DND-41 (cell line): ENCODE measurements around the gene CDH12.

Experiments
- ATAC-seq: fragments of 200-7000 bp; cut with Tn5 transposase; 3 replicates; pipeline ENCODE4 v1.9.1; 2021; ENCODE audit warnings: low read depth; ENCODE audit not compliant: insufficient read depth
- DNase-seq: peaks from one replicate; pipeline ENCODE4 v3.0.0-alpha.2; 2020
- H2AFZ ChIP-seq: 2 replicates; pipeline ENCODE4 v1.6.0; 2012; ENCODE audit warnings: low read depth, low read length
- H3K27ac ChIP-seq: 2 replicates; pipeline ENCODE4 v1.5.1; 2012; ENCODE audit warnings: low read length, inconsistent platforms
- H3K27me3 ChIP-seq: fragments of 200-600 bp; sonication (generic); 2 replicates; pipeline ENCODE4 v1.6.0; 2012; ENCODE audit warnings: low read length, mild to moderate bottlenecking, inconsistent platforms; ENCODE audit not compliant: insufficient read depth, poor library complexity
- H3K36me3 ChIP-seq: 2 replicates; pipeline ENCODE4 v1.5.1; 2012; ENCODE audit warnings: low read length, inconsistent platforms; ENCODE audit not compliant: insufficient read depth
- H3K4me1 ChIP-seq: 2 replicates; pipeline ENCODE4 v1.5.1; 2012; ENCODE audit warnings: mild to moderate bottlenecking, low read length; ENCODE audit not compliant: insufficient read depth
- H3K4me2 ChIP-seq: 2 replicates; pipeline ENCODE4 v1.6.0; 2012; ENCODE audit warnings: mild to moderate bottlenecking, moderate library complexity, low read length, inconsistent platforms; ENCODE audit not compliant: insufficient read depth
- H3K4me3 ChIP-seq, 2 experiments: fragments of 200-600 bp in 1 of 2; shearing (Covaris generic) in 1 of 2; 2 replicates each; pipeline ENCODE4 v1.5.1; 2012 to 2016; ENCODE audit warnings: inconsistent platforms in 2 of 2, low read length in 2 of 2, mild to moderate bottlenecking in 2 of 2, low read depth in 1 of 2, moderate library complexity in 1 of 2
- H3K79me2 ChIP-seq: 2 replicates; pipeline ENCODE4 v1.6.0; 2012; ENCODE audit warnings: low read length, inconsistent platforms; ENCODE audit not compliant: insufficient read depth
- H3K9ac ChIP-seq: 2 replicates; pipeline ENCODE4 v1.6.0; 2012; ENCODE audit warnings: low read depth, mild to moderate bottlenecking, inconsistent platforms, low read length, moderate library complexity
- H3K9me3 ChIP-seq: 2 replicates; pipeline ENCODE4 v1.5.1; 2012; ENCODE audit warnings: low read length, moderate library complexity, mild to moderate bottlenecking, inconsistent platforms; ENCODE audit not compliant: insufficient read depth, severe bottlenecking
- H4K20me1 ChIP-seq: 2 replicates; pipeline ENCODE4 v1.6.0; 2012; ENCODE audit warnings: low read length; ENCODE audit not compliant: insufficient read depth
- EZH2 ChIP-seq: IDR thresholded peaks from 3 replicates; pipeline ENCODE4 v1.6.1; 2012; ENCODE audit warnings: borderline replicate concordance, low read depth, mild to moderate bottlenecking, moderate library complexity, low read length, inconsistent platforms; ENCODE audit not compliant: severe bottlenecking
- TF ChIP-seq, protein P1 (sequence below): IDR thresholded peaks from 2 replicates; pipeline ENCODE4 v1.5.1; 2012; ENCODE audit warnings: borderline replicate concordance, low read length, moderate library complexity, mild to moderate bottlenecking; ENCODE audit not compliant: poor library complexity, severe bottlenecking; ENCODE audit errors: extremely low read depth

The CDH12 gene

DNA sequence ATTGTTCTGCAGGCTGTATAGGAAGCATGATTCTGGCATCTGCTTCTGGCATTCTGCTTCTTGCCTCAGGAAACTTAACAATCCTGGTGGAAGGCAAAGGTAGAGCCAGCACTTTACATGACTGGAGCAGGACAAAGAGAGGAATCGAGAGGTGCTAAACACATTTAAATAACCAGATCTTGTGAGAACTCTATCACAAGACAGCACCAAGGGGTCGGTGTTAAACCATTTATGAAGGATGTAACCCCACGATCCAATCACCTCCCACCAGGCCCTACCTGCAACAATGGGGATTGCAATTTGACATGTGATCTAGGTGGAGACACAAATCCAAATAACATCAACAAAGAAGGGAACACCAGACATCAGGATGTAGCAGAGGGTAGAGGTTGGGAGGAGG is 221.5 kb downstream of the CDH12 start:
- no peak for ATAC-seq
- no peak overlapping the region for H3K4me2 ChIP-seq
- TF ChIP-seq, protein P1, sequence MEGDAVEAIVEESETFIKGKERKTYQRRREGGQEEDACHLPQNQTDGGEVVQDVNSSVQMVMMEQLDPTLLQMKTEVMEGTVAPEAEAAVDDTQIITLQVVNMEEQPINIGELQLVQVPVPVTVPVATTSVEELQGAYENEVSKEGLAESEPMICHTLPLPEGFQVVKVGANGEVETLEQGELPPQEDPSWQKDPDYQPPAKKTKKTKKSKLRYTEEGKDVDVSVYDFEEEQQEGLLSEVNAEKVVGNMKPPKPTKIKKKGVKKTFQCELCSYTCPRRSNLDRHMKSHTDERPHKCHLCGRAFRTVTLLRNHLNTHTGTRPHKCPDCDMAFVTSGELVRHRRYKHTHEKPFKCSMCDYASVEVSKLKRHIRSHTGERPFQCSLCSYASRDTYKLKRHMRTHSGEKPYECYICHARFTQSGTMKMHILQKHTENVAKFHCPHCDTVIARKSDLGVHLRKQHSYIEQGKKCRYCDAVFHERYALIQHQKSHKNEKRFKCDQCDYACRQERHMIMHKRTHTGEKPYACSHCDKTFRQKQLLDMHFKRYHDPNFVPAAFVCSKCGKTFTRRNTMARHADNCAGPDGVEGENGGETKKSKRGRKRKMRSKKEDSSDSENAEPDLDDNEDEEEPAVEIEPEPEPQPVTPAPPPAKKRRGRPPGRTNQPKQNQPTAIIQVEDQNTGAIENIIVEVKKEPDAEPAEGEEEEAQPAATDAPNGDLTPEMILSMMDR, result no peak
- no peak for TF ChIP-seq EZH2

DNA sequence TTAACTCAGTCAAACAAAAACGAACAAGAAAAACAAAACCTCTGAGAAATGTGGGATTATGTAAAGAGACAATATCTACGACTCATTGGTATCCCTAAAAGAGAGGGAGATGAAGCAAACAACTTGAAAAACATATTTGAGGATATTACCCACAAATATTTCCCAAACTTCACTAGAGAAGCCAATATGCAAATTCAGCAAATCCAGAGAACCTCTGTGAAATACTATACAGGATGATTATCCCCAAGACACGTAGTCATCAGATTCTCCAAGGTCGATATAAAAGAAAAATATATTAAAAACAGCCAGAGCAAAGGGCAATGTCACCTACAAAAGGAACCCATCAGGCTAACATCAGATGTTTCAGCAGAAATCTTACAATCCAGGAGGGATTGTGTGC is 226.1 kb downstream of the CDH12 start:
- TF ChIP-seq, protein P1, result no peak
- no peak for TF ChIP-seq EZH2
- Histone ChIP-seq H3K9ac (no peak overlapping the region), H3K79me2 (no peaks in the 10 kb centered on the region), H3K27ac (no peak overlapping the region), H3K9me3 (peaks cover 4% of the 10 kb centered on the region), H2AFZ (no peak overlapping the region), H4K20me1 (no peaks in the 10 kb centered on the region), H3K27me3 (no peaks in the 10 kb centered on the region), H3K4me3 (no peak overlapping the region), H3K36me3 (no peaks in the 10 kb centered on the region), H3K4me2 (no peak overlapping the region), H3K4me1 (no peaks in the 10 kb centered on the region)
- ATAC-seq, result no peak
- DNase-seq, result no peak

More for the DNA sequence above, 221.5 kb downstream of the CDH12 start:
- Histone ChIP-seq H3K9ac (no peak overlapping the region), H3K27ac (no peak overlapping the region), H4K20me1 (no peaks in the 10 kb centered on the region), H3K9me3 (no peaks in the 10 kb centered on the region), H3K4me3 (no peak overlapping the region), H2AFZ (no peak overlapping the region), H3K27me3 (no peaks in the 10 kb centered on the region), H3K4me1 (no peaks in the 10 kb centered on the region), H3K79me2 (no peaks in the 10 kb centered on the region), H3K36me3 (no peaks in the 10 kb centered on the region)
- DNase-seq, result no peak

DNA sequence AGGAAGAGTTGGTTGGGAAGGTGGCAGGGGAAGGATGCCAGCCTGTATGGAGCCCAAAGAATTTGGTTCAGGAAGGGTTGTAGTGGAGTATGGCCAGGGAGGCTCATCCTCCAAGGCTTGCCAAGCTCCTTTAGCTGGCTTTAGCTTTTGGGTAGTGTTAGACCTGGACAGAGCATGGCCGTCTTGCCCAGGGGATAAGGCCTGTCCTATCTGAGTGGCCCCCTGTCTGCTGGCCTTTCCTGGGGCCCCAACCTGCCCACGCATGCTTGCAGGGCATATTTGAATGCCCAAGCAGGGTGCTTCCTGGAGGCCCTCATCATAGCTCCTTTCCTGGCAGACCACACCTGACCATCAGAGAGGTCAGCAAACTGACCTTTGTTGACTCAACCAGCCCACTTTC is 227.7 kb downstream of the CDH12 start:
- no peak overlapping the region for H2AFZ ChIP-seq
- TF ChIP-seq EZH2, result no peak
- TF ChIP-seq, protein P1, result no peak
- H3K9me3 ChIP-seq, result peaks cover 4% of the 10 kb centered on the region
- no peaks in the 10 kb centered on the region for H4K20me1 ChIP-seq
- H3K27ac ChIP-seq, result no peak overlapping the region
- H3K9ac ChIP-seq, result no peak overlapping the region
- H3K4me1 ChIP-seq, result no peaks in the 10 kb centered on the region
- no peak overlapping the region for H3K4me2 ChIP-seq
- H3K27me3 ChIP-seq, result no peaks in the 10 kb centered on the region
- no peak overlapping the region for H3K4me3 ChIP-seq
- DNase-seq, result no peak
- no peaks in the 10 kb centered on the region for H3K36me3 ChIP-seq
- H3K79me2 ChIP-seq, result no peaks in the 10 kb centered on the region
- no peak for ATAC-seq

DNA sequence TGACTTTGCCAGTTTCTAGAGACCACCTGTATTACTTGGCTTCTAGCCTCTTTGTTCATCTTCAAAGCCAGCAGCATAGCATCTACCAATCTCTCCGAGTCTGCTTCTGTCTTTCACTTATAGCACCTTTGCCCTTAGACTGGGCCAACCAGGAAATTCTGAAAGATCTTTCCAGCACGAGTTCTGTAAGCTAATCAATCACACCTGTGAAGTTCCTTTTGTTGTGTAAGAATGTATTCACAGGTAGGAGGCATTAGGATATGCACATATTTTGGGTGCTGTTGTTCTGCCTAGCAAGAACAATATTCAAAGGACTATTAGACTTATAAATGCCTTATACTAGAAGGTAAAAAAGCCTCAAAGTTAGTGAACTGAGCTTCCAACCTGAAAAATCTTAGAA is 232.1 kb downstream of the CDH12 start:
- no peaks in the 10 kb centered on the region for H3K36me3 ChIP-seq
- H3K9me3 ChIP-seq, result peaks cover 3% of the 10 kb centered on the region
- ATAC-seq (no peak), DNase-seq (no peak)
- no peak overlapping the region for H2AFZ ChIP-seq
- H3K4me3 ChIP-seq, result no peak overlapping the region
- no peak overlapping the region for H3K4me2 ChIP-seq
- H3K27me3 ChIP-seq, result no peaks in the 10 kb centered on the region
- no peaks in the 10 kb centered on the region for H3K4me1 ChIP-seq
- H3K27ac ChIP-seq, result no peak overlapping the region
- TF ChIP-seq, protein P1, result no peak
- TF ChIP-seq EZH2, result no peak
- no peaks in the 10 kb centered on the region for H3K79me2 ChIP-seq
- H4K20me1 ChIP-seq, result no peaks in the 10 kb centered on the region
- no peak overlapping the region for H3K9ac ChIP-seq
